ENCODE measurements around the gene SGF29. TPM values are rescaled to one million over a fixed set of nuclear protein-coding genes. Genes with fewer than 3 reads are reported as not detected.

SGF29 gene
- polyA plus RNA-seq, 1 donor (not counting 4 experiments of a cell fraction or from before 2014, with no cell fraction given) = 3.0 TPM

GRCh38 chr16:28542646-28543045 is 11.1 kb upstream of the SGF29 start:
- Histone ChIP-seq H3K4me3 (ENCODE audit: control insufficient read depth in 2 of 3, extremely low read depth in 1 of 3, insufficient read depth in 2 of 3, low read depth in 1 of 3, low read length in 3 of 3) (no peak overlapping the region), H3K27ac (ENCODE audit: control insufficient read depth, insufficient read depth, low read length) (no peak overlapping the region), H3K9ac (ENCODE audit: control insufficient read depth, extremely low read depth, insufficient read depth, low read length) (no peak overlapping the region), H3K9me3 (ENCODE audit: control insufficient read depth, low read depth, low read length) (no peaks in the 10 kb centered on the region), H4K20me1 (ENCODE audit: control insufficient read depth, extremely low read depth, insufficient read depth, low read length) (no peaks in the 10 kb centered on the region), H3K4me1 (ENCODE audit: control insufficient read depth, extremely low read depth, insufficient read depth, low read length) (peaks cover 21% of the 10 kb centered on the region), H3K36me3 (ENCODE audit: control insufficient read depth in 2 of 2, extremely low read depth in 1 of 2, insufficient read depth in 2 of 2, low read length in 2 of 2) (peaks cover 0 to 5% of the 10 kb centered on the region in 2 experiments), H2AFZ (ENCODE audit: control insufficient read depth, low read length) (peak overlapping the region; percentile 83), H3K27me3 (ENCODE audit: control insufficient read depth, extremely low read depth, insufficient read depth, low read length) (no peaks in the 10 kb centered on the region), H3K9me1 (ENCODE audit: control insufficient read depth, extremely low read depth, insufficient read depth, low read length) (no peaks in the 10 kb centered on the region), H3K79me2 (ENCODE audit: control insufficient read depth, insufficient read depth, low read length) (peaks cover 9% of the 10 kb centered on the region), H3K4me2 (ENCODE audit: control insufficient read depth, extremely low read depth, insufficient read depth, low read depth, low read length) (peak overlapping the region; percentile 60)
- TF ChIP-seq EZH2 (IDR thresholded peaks at IDR 0.05; ENCODE audit: low read length) = no peak
- TF ChIP-seq, protein P1, sequence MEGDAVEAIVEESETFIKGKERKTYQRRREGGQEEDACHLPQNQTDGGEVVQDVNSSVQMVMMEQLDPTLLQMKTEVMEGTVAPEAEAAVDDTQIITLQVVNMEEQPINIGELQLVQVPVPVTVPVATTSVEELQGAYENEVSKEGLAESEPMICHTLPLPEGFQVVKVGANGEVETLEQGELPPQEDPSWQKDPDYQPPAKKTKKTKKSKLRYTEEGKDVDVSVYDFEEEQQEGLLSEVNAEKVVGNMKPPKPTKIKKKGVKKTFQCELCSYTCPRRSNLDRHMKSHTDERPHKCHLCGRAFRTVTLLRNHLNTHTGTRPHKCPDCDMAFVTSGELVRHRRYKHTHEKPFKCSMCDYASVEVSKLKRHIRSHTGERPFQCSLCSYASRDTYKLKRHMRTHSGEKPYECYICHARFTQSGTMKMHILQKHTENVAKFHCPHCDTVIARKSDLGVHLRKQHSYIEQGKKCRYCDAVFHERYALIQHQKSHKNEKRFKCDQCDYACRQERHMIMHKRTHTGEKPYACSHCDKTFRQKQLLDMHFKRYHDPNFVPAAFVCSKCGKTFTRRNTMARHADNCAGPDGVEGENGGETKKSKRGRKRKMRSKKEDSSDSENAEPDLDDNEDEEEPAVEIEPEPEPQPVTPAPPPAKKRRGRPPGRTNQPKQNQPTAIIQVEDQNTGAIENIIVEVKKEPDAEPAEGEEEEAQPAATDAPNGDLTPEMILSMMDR (optimal IDR thresholded peaks at IDR 0.05 in 1 of 3, IDR thresholded peaks at IDR 0.05 in 1 of 3, conservative IDR thresholded peaks at IDR 0.05 in 1 of 3; ENCODE audit: extremely low read depth in 1 of 3, insufficient read depth in 2 of 3, low read length in 3 of 3) = no peak
- FAIRE-seq (no peak), DNase-seq (ENCODE audit: low read depth, low spot score) (no peak)
- dilution Hi-C loops (cut with MboI; ENCODE audit: extremely low pct_ligation_motif_present, low sequenced_read_pairs) = no loop called here

DNA sequence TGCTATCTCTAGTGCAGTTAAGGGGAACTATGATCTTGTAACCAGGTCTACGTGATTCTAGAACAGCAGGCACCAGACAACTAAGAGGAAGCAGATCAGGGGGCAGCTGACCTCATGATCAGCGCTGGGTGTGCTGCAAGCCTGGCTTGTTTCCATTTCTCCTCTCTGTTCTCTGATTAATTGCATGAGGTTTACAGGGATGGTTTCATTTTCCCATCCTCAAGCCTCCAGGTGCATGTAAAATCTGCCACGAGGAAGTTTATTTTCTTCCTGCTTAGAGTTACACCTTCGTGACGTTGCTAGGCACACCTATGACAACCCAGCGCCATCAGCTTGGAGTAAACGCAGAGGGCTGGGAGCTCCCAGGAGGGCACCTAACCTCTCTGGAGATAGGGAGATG is 10.6 kb upstream of the SGF29 start:
- peak overlapping the region; percentile 83 for H2AFZ ChIP-seq (ENCODE audit: control insufficient read depth, low read length)
- peak overlapping the region; percentile 60 for H3K4me2 ChIP-seq (ENCODE audit: control insufficient read depth, extremely low read depth, insufficient read depth, low read depth, low read length)
- peaks cover 17% of the 10 kb centered on the region for H3K4me1 ChIP-seq (ENCODE audit: control insufficient read depth, extremely low read depth, insufficient read depth, low read length)
- TF ChIP-seq, protein P1 (optimal IDR thresholded peaks at IDR 0.05 in 1 of 3, IDR thresholded peaks at IDR 0.05 in 1 of 3, conservative IDR thresholded peaks at IDR 0.05 in 1 of 3; ENCODE audit: extremely low read depth in 1 of 3, insufficient read depth in 2 of 3, low read length in 3 of 3) = no peak
- TF ChIP-seq EZH2 (IDR thresholded peaks at IDR 0.05; ENCODE audit: low read length) = no peak
- peaks cover 0 to under 1% of the 10 kb centered on the region in 2 experiments for H3K36me3 ChIP-seq (ENCODE audit: control insufficient read depth in 2 of 2, extremely low read depth in 1 of 2, insufficient read depth in 2 of 2, low read length in 2 of 2)
- DNase-seq (ENCODE audit: low read depth, low spot score) (no peak), FAIRE-seq (no peak)
- no peak overlapping the region for H3K27ac ChIP-seq (ENCODE audit: control insufficient read depth, insufficient read depth, low read length)
- H3K79me2 ChIP-seq (ENCODE audit: control insufficient read depth, insufficient read depth, low read length) = peaks cover 4% of the 10 kb centered on the region
- H3K27me3 ChIP-seq (ENCODE audit: control insufficient read depth, extremely low read depth, insufficient read depth, low read length) = no peaks in the 10 kb centered on the region
- no peak overlapping the region for H3K9ac ChIP-seq (ENCODE audit: control insufficient read depth, extremely low read depth, insufficient read depth, low read length)
- no peak overlapping the region for H3K4me3 ChIP-seq (ENCODE audit: control insufficient read depth in 2 of 3, extremely low read depth in 1 of 3, insufficient read depth in 2 of 3, low read depth in 1 of 3, low read length in 3 of 3)
- H3K9me3 ChIP-seq (ENCODE audit: control insufficient read depth, low read depth, low read length) = no peaks in the 10 kb centered on the region
- dilution Hi-C loops (cut with MboI; ENCODE audit: extremely low pct_ligation_motif_present, low sequenced_read_pairs) = no loop called here
- no peaks in the 10 kb centered on the region for H3K9me1 ChIP-seq (ENCODE audit: control insufficient read depth, extremely low read depth, insufficient read depth, low read length)
- H4K20me1 ChIP-seq (ENCODE audit: control insufficient read depth, extremely low read depth, insufficient read depth, low read length) = no peaks in the 10 kb centered on the region
